Karpas-422 (cell line): Measurements from ENCODE around the gene TNFRSF18. TPM values are rescaled to one million over a fixed set of nuclear protein-coding genes. Genes with fewer than 3 reads are reported as not detected.

Source experiments
- DNase-seq: peaks from one replicate; pipeline ENCODE4 v3.0.0-alpha.2; 2015
- H2AFZ ChIP-seq: fragments of 200-600 bp; sonication (generic); 2 replicates; pipeline ENCODE4 v1.6.1; 2014; ENCODE audit warnings: antibody characterized with exemption, low read length, mixed read lengths
- H3K27ac ChIP-seq: fragments of 200-600 bp; sonication (generic); 2 replicates; pipeline ENCODE4 v1.5.1; 2014; ENCODE audit warnings: mild to moderate bottlenecking, low read length, moderate library complexity
- H3K27me3 ChIP-seq: fragments of 200-600 bp; sonication (generic); 2 replicates; pipeline ENCODE4 v1.6.1; 2014; ENCODE audit warnings: low read length, mixed read lengths
- H3K36me3 ChIP-seq: fragments of 200-600 bp; sonication (generic); 2 replicates; pipeline ENCODE4 v1.6.1; 2014; ENCODE audit warnings: low read length, mixed read lengths; ENCODE audit not compliant: insufficient read depth
- H3K4me1 ChIP-seq: fragments of 200-600 bp; sonication (generic); 2 replicates; pipeline ENCODE4 v1.6.1; 2014; ENCODE audit warnings: mild to moderate bottlenecking, low read length, mixed read lengths
- H3K4me2 ChIP-seq: fragments of 200-600 bp; sonication (generic); 2 replicates; pipeline ENCODE4 v1.6.1; 2014; ENCODE audit warnings: low read length, low read depth, mild to moderate bottlenecking; ENCODE audit not compliant: poor library complexity, severe bottlenecking
- H3K4me3 ChIP-seq: fragments of 200-600 bp; sonication (generic); 2 replicates; pipeline ENCODE4 v1.5.1; 2014; ENCODE audit warnings: mild to moderate bottlenecking, antibody characterized with exemption, low read length, mixed read lengths
- H3K79me2 ChIP-seq: fragments of 200-600 bp; sonication (generic); 2 replicates; pipeline ENCODE4 v1.6.1; 2014; ENCODE audit warnings: mild to moderate bottlenecking, low read length, mixed read lengths
- H3K9ac ChIP-seq: fragments of 200-600 bp; sonication (generic); 2 replicates; pipeline ENCODE4 v1.6.0; 2014; ENCODE audit warnings: low read length
- H3K9me2 ChIP-seq: fragments of 200-600 bp; sonication (generic), shearing (Covaris generic); replicated peaks from 2 replicates; pipeline ENCODE4 v1.6.0; 2014; ENCODE audit warnings: mild to moderate bottlenecking, low read length, moderate library complexity; ENCODE audit not compliant: insufficient read depth
- H3K9me3 ChIP-seq: fragments of 300-700, 200-600 bp; sonication (generic); 2 replicates; pipeline ENCODE4 v1.6.1; 2014; ENCODE audit warnings: low read length, mixed read lengths
- H4K20me1 ChIP-seq: fragments of 200-600 bp; sonication (generic); 2 replicates; pipeline ENCODE4 v1.6.1; 2014; ENCODE audit warnings: mild to moderate bottlenecking, antibody characterized with exemption, low read length, low read depth; ENCODE audit not compliant: insufficient read depth
- total RNA-seq: library from RNA; depleted of rRNA; stranded (reverse); fragments of >200 nt; shearing (Covaris generic); gene quantifications from 2 replicates; pipeline ENCODE4 v1.2.3, GENCODE V29; 2014; ENCODE audit warnings: low replicate concordance

Gene TNFRSF18
- total RNA-seq, 1 experiment from 2014 or later, result 0.30 TPM

DNA sequence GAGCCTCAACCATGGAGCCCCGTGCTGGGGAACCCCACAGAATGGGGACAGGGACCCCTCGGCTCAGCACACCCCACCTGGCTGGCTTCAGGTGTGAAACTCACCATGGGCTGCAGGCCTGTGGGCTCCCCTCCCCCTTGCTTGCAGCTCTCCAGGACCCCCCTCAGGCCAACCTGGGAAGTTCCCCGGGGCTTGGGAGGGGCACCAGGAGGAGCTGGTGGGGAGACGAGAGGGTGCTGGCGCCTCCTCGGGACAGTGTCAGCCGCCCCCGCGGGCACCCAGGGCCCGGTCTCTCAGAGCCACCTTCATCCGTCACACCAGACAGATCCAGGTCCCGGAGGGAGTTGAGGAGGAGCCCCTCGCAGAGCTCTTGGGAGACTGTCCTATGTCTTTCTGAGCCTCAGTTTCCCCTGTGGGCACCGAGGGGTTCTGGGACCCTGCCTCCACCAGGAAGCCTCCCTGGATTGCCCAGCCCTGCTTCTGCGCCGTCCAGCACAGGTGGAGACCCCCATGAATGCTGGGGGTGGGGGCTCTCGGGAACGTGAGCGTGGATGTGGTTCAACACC is 657 bp upstream of the TNFRSF18 start:
- Histone ChIP-seq H4K20me1 (peaks cover 18% of the 10 kb centered on the region; the same call in 1 of the 2 replicates), H2AFZ (no peak overlapping the region), H3K27me3 (no peaks in the 10 kb centered on the region), H3K9me3 (no peaks in the 10 kb centered on the region), H3K9ac (no peak overlapping the region), H3K9me2 (no peaks in the 10 kb centered on the region), H3K27ac (no peak overlapping the region), H3K79me2 (no peaks in the 10 kb centered on the region), H3K4me2 (peak overlapping the region; percentile 70), H3K4me1 (peaks cover 29% of the 10 kb centered on the region), H3K4me3 (peak overlapping the region; percentile 53; the same call in 1 of the 2 replicates), H3K36me3 (no peaks in the 10 kb centered on the region)
- DNase-seq, result no peak

DNA sequence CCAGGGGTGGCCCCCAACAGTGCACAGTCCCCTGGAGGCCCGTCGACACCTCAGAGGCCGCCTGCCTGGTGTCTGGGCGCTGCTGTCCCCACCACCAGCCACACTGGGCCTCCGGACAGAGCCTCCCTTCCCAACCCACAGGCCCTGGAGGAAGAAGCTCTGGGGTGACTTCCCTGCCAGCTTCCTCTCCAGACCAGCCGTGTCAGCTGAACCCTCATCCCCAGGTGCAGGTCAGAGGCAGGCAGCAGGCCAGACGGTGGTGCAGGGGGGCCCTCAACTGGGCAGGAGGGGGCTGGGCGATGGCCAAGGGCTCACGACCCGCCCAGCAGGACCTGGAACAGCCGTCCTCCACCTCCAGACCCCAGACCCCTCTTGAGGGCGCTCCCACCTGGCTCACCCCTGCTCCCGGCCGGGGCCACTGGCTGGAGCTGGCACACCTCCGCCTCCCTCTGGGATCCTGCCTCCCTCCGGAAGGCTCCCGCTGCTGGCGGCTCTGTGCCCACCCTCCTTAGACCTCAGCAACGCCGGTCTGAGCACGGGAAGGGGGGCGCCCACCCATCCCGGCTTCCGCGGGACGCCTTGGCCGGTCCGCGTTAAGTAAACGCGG is 520 bp downstream of the TNFRSF18 start:
- Histone ChIP-seq H3K27ac (no peak overlapping the region), H3K9ac (peak overlapping the region; percentile 35; the same call in 1 of the 2 replicates), H3K36me3 (no peaks in the 10 kb centered on the region), H2AFZ (no peak overlapping the region), H3K4me3 (peak overlapping the region; percentile 53; the same call in 1 of the 2 replicates), H3K79me2 (no peaks in the 10 kb centered on the region), H3K27me3 (no peaks in the 10 kb centered on the region), H3K4me2 (peak overlapping the region; percentile 70), H3K9me3 (no peaks in the 10 kb centered on the region), H3K9me2 (no peaks in the 10 kb centered on the region), H3K4me1 (peaks cover 29% of the 10 kb centered on the region), H4K20me1 (peaks cover 18% of the 10 kb centered on the region; the same call in 1 of the 2 replicates)
- DNase-seq, result no peak

DNA sequence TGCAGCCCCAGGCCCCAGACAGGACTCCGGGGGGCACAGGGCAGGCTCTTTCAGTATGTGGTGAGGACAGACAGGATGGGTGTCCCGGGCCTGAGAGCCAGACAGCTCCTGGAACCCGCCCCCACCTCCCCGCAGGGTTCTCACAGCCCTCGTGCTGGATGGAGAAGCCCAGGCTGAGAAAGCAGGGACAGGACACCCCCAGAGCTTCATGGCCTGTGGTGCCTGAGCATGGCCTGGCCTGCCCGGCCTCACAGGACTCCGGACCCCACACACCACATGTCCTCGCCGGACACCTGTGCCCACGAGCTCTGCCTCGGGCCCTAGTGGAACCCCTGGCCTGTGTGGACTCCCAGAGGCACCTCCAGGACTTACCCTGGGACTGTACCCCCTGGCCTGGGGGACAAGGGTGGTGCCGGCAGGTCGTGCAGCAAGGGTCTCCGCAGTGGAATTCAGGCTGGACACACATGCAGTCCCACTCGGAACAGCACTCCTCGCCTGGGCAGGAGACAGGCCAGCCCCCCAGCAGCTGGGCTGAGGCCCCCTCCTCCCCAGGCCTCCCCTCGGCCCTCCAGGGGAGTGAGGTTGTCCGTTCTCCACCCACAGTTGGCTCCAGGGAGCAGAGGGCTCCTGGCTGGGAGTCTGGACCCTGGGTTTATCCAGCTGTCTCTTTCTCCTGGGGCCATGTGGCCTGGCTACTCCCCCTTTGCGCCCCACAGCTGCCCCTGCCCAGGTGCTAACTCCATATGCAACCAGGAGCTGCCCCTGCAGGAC is 1.2 kb downstream of the TNFRSF18 start:
- H3K4me3 ChIP-seq, result no peak overlapping the region
- no peaks in the 10 kb centered on the region for H3K9me3 ChIP-seq
- H3K36me3 ChIP-seq, result no peaks in the 10 kb centered on the region
- H3K27ac ChIP-seq, result no peak overlapping the region
- H2AFZ ChIP-seq, result no peak overlapping the region
- H3K4me1 ChIP-seq, result peaks cover 29% of the 10 kb centered on the region
- no peaks in the 10 kb centered on the region for H3K9me2 ChIP-seq
- H3K27me3 ChIP-seq, result no peaks in the 10 kb centered on the region
- no peaks in the 10 kb centered on the region for H3K79me2 ChIP-seq
- H4K20me1 ChIP-seq, result peaks cover 18% of the 10 kb centered on the region; the same call in 1 of the 2 replicates
- H3K9ac ChIP-seq, result no peak overlapping the region
- no peak overlapping the region for H3K4me2 ChIP-seq
- DNase-seq, result no peak

DNA sequence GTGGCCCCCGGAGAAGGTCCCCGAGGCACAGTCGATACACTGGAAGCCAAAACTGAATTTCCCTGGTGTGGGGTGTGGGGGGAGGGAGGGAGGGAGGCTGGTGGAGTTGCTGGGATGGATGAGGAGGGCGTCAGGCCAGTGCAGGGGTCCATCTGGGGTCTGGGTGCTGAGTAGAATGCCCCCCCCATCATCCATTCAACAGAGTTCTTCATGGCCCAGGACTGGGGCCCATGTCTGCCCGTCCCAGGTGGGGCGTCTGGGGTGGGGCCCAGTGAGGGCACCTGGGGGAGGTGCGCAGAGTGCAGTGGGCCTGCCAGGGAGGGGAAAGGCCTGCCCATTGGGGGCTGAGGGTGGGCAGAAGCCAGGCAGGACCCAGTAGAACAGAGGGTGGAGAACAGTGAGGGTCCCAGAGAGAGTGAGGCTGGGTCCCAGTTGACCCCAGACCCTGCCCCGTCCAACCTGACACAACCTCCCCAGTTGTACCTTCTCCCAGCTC is 1.9 kb downstream of the TNFRSF18 start:
- Histone ChIP-seq H3K36me3 (no peaks in the 10 kb centered on the region), H3K27ac (no peak overlapping the region), H3K4me3 (no peak overlapping the region), H3K79me2 (no peaks in the 10 kb centered on the region), H3K4me2 (no peak overlapping the region), H3K27me3 (no peaks in the 10 kb centered on the region), H2AFZ (no peak overlapping the region), H4K20me1 (peaks cover 18% of the 10 kb centered on the region; the same call in 1 of the 2 replicates), H3K4me1 (peaks cover 29% of the 10 kb centered on the region), H3K9me2 (no peaks in the 10 kb centered on the region), H3K9ac (no peak overlapping the region), H3K9me3 (no peaks in the 10 kb centered on the region)
- DNase-seq, result no peak

DNA sequence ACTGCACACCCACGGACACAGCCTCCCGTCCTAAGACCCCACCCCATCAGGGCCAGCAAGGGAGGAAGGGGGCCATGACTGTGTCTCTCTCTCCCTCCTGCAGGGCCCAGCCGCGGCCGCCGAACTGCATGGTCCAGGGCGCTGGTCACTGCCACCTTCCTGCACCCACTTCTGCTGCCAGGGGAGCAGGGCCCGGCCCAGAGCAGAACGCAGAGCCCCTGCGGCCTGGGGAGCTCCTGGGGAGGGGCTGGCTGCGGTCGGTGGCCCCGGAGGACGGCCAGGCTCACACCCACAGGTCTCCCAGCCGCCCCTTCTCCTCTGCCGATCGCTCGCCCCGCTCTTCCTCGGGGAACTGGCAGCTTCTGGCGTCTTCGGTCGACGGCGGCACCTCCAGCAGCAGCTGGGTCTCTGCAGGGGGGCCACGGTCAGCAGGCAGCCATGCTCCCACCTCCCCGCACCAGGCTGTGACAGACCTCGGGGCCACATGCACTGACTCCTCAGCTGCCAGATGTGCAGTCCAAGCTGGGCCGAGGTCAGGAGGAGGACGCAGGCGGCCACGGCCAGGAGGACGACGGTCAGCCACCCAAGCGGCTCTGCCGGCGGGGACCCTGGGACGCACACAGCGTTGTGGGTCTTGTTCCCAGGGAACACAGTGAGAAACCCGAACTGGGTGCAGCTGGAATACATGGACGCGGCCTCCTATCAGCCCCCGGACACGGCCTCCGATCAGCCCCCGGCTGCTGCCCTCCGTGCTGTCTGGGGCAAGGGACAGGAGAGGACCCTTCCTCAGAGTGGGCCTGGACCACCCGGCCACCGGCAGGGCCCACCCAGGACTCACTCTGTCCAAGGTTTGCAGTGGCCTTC is 2.6 kb downstream of the TNFRSF18 start:
- Histone ChIP-seq H3K4me1 (peaks cover 26% of the 10 kb centered on the region), H3K9ac (no peak overlapping the region), H2AFZ (no peak overlapping the region), H3K27ac (no peak overlapping the region), H3K36me3 (no peaks in the 10 kb centered on the region), H3K4me2 (no peak overlapping the region), H3K27me3 (no peaks in the 10 kb centered on the region), H3K4me3 (no peak overlapping the region), H4K20me1 (peaks cover 16% of the 10 kb centered on the region; the same call in 1 of the 2 replicates), H3K9me2 (no peaks in the 10 kb centered on the region), H3K9me3 (no peaks in the 10 kb centered on the region), H3K79me2 (no peaks in the 10 kb centered on the region)
- no peak for DNase-seq

DNA sequence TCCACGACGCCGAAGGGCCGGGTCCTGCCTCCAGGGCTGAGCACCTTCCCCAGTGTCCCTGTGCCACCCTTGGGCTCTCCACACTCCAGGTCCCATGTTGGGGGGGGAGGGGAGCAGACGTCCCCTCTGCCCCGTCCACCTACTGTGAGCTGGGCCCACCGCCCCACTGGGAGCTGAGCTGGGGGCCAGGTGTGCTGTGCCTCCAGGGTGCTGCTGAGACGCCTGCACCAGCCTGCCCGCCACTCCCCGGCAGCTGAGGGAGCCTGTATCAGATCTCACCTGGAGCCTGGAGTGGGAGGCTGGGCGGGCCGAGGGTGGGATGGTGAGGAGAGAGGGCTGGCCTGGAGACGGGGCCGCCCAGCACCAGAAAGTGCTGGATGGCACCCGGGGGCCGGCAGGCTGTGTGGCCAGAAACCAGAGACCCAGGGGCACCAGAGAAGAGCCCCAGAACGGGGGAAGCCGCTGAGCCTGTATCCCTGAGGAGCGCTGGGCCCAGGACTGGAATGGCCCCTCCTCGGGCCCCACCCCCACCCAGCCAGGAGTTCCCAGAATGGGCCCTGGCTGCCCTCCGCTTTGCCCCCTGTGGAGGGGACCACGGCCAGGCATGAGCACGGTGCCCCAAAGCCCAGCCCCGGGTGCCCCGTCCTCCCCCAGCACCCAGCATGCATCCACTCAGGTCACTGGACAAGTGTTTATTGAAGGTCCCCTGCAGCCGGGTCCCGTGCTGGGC is 3.4 kb downstream of the TNFRSF18 start:
- DNase-seq, result no peak

DNA sequence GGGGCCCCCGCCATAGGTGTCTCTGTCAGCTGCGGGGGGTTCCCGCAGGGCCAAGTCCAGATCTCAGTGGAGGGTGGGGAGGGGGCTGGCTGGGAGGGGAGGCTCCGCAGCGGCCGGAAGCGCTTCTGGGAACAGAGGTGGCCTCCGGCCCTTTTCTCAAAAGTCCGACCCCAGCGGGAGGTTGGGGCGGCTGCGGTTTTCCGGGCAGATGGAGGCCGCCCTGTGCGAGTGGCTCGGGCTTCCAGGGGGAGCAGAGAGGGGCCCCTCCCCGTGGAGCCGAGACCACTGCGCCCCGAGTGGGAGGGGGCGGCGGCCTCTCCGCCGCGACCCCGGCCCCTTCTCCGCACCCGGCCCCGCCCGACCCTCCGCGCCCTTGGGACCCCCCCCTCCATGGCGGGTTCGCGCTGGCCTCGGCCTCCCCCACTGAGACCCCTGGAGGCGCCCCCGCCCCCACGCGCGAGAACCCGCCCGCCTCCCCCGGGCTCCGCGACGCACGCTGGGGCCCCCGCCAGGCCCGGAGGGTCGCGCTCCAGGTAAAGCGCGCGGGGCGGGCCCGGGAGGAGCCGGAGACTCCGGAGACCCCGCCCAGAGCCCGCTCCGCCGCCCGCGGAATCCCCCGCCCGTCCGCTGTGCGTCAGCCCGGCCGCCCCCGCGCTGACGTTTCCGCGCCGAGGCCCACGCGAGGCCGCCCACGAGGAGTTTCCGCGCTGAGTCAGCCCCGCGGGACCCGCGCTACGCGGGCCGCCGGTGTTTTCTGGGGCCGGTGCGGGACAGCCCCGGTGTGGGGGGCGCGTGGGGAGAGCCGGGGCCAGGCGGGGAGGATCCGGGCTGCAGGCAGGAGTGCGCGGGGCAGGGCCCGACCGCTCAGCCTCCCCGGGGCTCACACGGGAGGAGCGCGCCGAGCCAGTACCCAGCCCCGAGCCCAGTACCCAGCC is 5.2 kb downstream of the TNFRSF18 start:
- Histone ChIP-seq H4K20me1 (0 out of 2 replicates have a peak, but pooled peaks cover 3% of the 10 kb centered on the region), H3K36me3 (no peaks in the 10 kb centered on the region), H3K4me3 (no peak overlapping the region), H3K9me2 (no peaks in the 10 kb centered on the region), H3K9ac (no peak overlapping the region), H3K9me3 (no peaks in the 10 kb centered on the region), H3K4me1 (peaks cover 7% of the 10 kb centered on the region), H3K27me3 (no peaks in the 10 kb centered on the region), H3K79me2 (no peaks in the 10 kb centered on the region), H2AFZ (no peak overlapping the region), H3K4me2 (no peak overlapping the region), H3K27ac (no peak overlapping the region)
- DNase-seq, result no peak

More for the DNA sequence above, 3.4 kb downstream of the TNFRSF18 start:
- Histone ChIP-seq H3K9me2 (no peaks in the 10 kb centered on the region), H3K4me2 (no peak overlapping the region), H4K20me1 (peaks cover 16% of the 10 kb centered on the region; the same call in 1 of the 2 replicates), H3K27me3 (no peaks in the 10 kb centered on the region), H3K27ac (no peak overlapping the region), H2AFZ (no peak overlapping the region), H3K9me3 (no peaks in the 10 kb centered on the region), H3K4me1 (peaks cover 18% of the 10 kb centered on the region), H3K36me3 (no peaks in the 10 kb centered on the region), H3K9ac (no peak overlapping the region), H3K79me2 (no peaks in the 10 kb centered on the region), H3K4me3 (no peak overlapping the region)
